Right atrium auricular region (tissue), 2 donors: ENCODE measurements around the gene SCLY. TPM values are rescaled to one million over a fixed set of nuclear protein-coding genes. Genes with fewer than 3 reads are reported as not detected.

Experiments
- DNase-seq: peaks from one replicate; pipeline ENCODE4 v3.0.0-alpha.2; 2019; ENCODE audit warnings: low spot score
- H3K27ac ChIP-seq, 2 donors: fragments of 200-600 bp; sonication (generic); 1 replicate in 1 of 2; 2 replicates in 1 of 2; pipeline ENCODE4 v1.5.1; 2016 to 2019
- H3K27me3 ChIP-seq, 2 donors: fragments of 200-600 bp; sonication (generic); one replicate each; pipeline versions ENCODE4 v1.5.1 to v1.6.0; 2017 to 2019
- H3K36me3 ChIP-seq: fragments of 200-600 bp; sonication (generic); one replicate; pipeline ENCODE4 v1.5.1; 2016
- H3K4me1 ChIP-seq, 2 donors: fragments of 200-600 bp; sonication (generic); one replicate each; pipeline versions ENCODE4 v1.5.1 to v1.6.0; 2017 to 2019
- H3K4me3 ChIP-seq, 2 donors: fragments of 200-600 bp; sonication (generic); 1 replicate in 1 of 2; 2 replicates in 1 of 2; pipeline ENCODE4 v1.5.1; 2017 to 2019; ENCODE audit warnings: mild to moderate bottlenecking in 1 of 2, moderate library complexity in 1 of 2
- H3K9me3 ChIP-seq, 2 donors: fragments of 200-600 bp; sonication (generic); one replicate each; pipeline ENCODE4 v1.5.1; 2019
- total RNA-seq, 2 donors: library from RNA; depleted of rRNA; stranded (reverse); fragments of >200 nt; gene quantifications; one replicate each; pipeline ENCODE4 v1.1.0, GENCODE V29; 2016
- TF ChIP-seq, protein P1 (sequence below), 2 donors: fragments of 200-600 bp; sonication (generic); IDR thresholded peaks; one replicate each; pipeline ENCODE4 v1.5.1; 2019; ENCODE audit warnings: antibody characterized with exemption in 2 of 2

Gene SCLY
- total RNA-seq, 2 donors from 2014 or later = 6.5 to 11.3 TPM

GRCh38 chr2:238100821-238101771 lies 40.3 kb downstream of the SCLY start:
- peaks cover 0 to 9% of the 10 kb centered on the region in 2 donors for H3K4me1 ChIP-seq
- DNase-seq = no peak
- no peaks in the 10 kb centered on the region for H3K27me3 ChIP-seq
- H3K27ac ChIP-seq = no peak overlapping the region
- no peak overlapping the region for H3K4me3 ChIP-seq
- no peaks in the 10 kb centered on the region for H3K9me3 ChIP-seq
- H3K36me3 ChIP-seq = no peaks in the 10 kb centered on the region
- TF ChIP-seq, protein P1, sequence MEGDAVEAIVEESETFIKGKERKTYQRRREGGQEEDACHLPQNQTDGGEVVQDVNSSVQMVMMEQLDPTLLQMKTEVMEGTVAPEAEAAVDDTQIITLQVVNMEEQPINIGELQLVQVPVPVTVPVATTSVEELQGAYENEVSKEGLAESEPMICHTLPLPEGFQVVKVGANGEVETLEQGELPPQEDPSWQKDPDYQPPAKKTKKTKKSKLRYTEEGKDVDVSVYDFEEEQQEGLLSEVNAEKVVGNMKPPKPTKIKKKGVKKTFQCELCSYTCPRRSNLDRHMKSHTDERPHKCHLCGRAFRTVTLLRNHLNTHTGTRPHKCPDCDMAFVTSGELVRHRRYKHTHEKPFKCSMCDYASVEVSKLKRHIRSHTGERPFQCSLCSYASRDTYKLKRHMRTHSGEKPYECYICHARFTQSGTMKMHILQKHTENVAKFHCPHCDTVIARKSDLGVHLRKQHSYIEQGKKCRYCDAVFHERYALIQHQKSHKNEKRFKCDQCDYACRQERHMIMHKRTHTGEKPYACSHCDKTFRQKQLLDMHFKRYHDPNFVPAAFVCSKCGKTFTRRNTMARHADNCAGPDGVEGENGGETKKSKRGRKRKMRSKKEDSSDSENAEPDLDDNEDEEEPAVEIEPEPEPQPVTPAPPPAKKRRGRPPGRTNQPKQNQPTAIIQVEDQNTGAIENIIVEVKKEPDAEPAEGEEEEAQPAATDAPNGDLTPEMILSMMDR (IDR thresholded peaks at IDR 0.05) = no peak

DNA sequence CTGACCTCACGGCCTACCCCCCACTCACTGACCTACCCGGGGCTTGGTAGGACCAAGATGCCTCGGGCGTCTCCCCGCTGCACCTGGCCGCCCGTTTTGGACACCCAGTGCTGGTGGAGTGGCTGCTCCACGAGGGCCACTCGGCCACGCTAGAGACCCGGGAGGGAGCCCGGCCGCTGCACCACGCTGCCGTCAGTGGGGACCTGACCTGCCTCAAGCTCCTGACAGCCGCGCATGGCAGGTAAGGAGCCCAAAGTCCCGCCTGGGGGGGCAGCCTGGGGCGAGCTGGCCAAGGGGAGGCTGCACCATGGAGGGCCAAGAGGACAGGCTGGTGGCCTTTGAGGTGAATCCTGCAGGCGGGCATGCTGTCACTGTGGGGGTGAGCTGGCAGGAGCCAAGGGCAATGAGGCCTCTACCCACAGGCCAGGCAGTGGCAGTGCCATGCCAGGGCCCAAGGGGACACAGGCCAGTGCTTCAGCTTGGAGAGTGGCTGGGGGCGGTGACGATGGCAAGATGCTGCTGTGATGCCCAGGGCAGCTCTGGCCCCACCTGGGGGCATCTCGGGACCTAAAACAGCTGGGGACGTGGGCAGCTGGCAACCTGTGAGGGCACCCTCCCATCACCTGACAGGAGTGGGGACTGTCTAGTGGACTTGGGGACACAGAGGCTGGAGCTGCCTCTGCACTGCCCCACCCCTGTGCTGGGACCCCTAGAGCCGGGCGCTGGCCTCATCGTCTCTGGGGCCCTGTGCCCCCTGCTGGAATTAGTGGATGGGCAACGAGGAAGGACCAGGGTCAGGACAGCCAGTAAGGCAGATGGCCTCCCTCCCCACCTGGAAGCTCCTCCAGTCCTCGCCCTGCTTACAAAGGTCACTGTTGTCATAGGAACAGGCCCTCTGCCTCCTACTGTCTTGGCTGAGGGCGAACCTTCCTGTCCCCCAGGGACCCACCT lies 41.4 kb downstream of the SCLY start:
- H3K36me3 ChIP-seq = no peaks in the 10 kb centered on the region
- no peaks in the 10 kb centered on the region for H3K9me3 ChIP-seq
- H3K27me3 ChIP-seq = no peaks in the 10 kb centered on the region
- TF ChIP-seq, protein P1 (IDR thresholded peaks at IDR 0.05) = no peak
- no peak overlapping the region for H3K4me3 ChIP-seq
- DNase-seq = no peak
- H3K4me1 ChIP-seq = peaks cover 0 to 9% of the 10 kb centered on the region in 2 donors
- H3K27ac ChIP-seq = no peak overlapping the region

DNA sequence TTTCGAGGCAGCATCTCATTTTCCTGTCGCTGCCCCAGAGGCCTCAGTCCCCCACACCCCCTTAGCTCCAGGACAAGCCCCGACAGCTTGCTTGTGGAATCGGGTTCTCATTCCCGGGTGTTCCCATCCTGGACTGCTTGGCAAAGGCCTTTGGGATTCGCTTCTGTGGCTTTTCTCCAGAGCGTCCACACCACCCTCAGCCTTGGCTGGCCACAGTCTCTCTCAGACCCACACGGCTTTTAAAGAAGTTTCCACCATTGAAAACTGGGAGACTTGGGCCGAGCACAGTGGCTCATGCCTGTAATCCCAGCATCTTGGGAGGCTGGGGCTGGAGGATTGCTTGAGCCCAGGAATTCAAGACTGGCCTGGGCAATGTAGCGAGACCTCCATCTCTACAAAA lies 42.1 kb downstream of the SCLY start:
- no peak for DNase-seq
- H3K9me3 ChIP-seq = no peaks in the 10 kb centered on the region
- no peaks in the 10 kb centered on the region for H3K27me3 ChIP-seq
- H3K36me3 ChIP-seq = no peaks in the 10 kb centered on the region
- no peak overlapping the region for H3K27ac ChIP-seq
- H3K4me1 ChIP-seq = peaks cover 0 to 9% of the 10 kb centered on the region in 2 donors
- TF ChIP-seq, protein P1 (IDR thresholded peaks at IDR 0.05) = no peak
- no peak overlapping the region for H3K4me3 ChIP-seq

- Histone ChIP-seq H3K27me3 (no peaks in the 10 kb centered on the region), H3K27ac (no peak overlapping the region), H3K4me3 (no peak overlapping the region), H3K4me1 (peaks cover 0 to 10% of the 10 kb centered on the region in 2 donors), H3K36me3 (no peaks in the 10 kb centered on the region), H3K9me3 (no peaks in the 10 kb centered on the region)
- TF ChIP-seq, protein P1 (IDR thresholded peaks at IDR 0.05) = no peak
- no peak for DNase-seq
Observed at GRCh38 chr2:238103465-238104225, 42.8 kb downstream of the SCLY start.

DNA sequence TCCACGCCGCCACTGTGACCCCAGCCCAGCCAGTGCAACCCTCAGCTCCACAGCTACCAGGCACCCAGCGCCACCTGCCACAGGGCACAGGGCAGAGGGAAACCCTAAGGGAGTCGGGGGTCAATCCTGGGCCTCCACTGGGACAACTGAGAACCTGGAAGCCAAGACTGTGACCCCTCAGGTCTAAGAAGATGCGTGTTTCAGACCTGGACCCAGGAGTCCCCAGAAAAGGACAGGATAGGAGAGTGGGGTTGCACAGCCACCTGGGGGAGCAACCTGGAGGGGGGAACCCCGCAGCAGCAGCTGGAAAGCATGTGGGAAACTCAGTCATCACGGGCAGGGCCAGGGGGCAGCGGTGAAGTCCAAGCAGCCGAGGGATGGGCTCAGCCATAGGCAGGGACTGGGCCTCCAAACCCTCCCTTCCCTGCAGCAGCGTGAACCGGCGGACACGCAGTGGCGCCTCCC lies 43.5 kb downstream of the SCLY start:
- H3K9me3 ChIP-seq = no peaks in the 10 kb centered on the region
- no peaks in the 10 kb centered on the region for H3K27me3 ChIP-seq
- no peaks in the 10 kb centered on the region for H3K36me3 ChIP-seq
- no peak for DNase-seq
- peaks cover 0 to 8% of the 10 kb centered on the region in 2 donors for H3K4me1 ChIP-seq
- no peak overlapping the region for H3K27ac ChIP-seq
- TF ChIP-seq, protein P1 (IDR thresholded peaks at IDR 0.05) = no peak
- no peak overlapping the region for H3K4me3 ChIP-seq
